ENCODE data around the gene TBC1D19. TPM values are rescaled to one million over a fixed set of nuclear protein-coding genes. Genes with fewer than 3 reads are reported as not detected.

TBC1D19 gene, protein sequence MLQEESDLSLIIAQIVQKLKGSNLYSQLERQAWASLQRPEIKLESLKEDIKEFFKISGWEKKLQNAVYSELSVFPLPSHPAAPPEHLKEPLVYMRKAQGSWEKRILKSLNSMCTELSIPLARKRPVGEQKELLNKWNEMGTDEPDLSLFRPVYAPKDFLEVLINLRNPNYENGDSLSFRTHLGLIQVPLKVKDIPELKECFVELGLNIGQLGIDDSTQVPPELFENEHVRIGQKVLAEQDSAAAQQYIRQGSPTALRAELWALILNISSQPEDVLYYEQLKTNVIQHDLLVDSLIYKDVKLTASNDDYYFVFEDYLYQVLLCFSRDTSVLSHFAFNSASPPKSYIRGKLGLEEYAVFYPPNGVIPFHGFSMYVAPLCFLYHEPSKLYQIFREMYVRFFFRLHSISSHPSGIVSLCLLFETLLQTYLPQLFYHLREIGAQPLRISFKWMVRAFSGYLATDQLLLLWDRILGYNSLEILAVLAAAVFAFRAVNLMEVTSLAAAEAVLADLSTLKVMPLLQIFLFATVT
- total RNA-seq (2022; extraction: Qiagen RNA extraction; ENCODE audit: low read depth): 2.1 to 5.4 TPM (median 4.1 TPM) in 5 replicates

DNA sequence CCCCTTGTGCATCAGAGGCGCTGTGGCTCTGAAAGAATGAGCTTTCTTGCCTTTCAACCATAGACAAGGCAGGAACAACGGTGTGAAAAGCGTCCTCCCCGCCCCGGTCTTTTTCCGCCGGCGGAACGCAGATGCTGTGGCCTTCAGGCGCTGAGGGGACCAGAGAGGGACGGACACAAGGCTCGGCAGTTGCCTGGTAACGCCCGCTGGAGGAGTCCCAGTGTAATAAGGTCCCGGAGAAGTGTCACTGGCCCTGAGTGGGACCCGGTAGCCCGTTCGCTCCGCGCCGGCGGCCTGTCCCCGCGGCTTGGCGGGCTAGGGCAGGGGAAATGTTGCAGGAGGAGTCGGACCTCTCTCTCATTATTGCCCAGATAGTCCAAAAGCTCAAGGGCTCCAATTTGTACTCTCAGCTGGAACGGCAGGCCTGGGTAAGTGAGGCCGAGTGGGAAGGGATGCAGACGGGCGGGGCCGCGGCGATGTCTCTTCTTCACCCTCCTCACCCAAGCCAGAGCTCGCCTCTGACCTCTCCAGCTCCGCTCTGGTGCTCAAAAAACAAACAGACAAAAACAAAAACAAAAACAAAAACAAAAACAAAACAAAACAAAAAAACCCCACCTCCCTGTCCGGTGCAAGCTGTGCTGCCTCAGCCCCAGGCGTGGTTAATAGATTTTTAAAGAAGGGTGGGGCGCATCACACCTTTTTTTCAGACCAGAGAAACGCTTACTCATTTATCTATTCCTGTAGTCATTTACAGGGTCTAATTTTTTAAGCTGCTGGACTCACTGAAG is at the start of gene TBC1D19:
Gene TBC1D19 (plus strand): TSS at position 220 of the 788 bp plus-strand sequence. CDS start 110 bp downstream, at position 330.

Other genes starting within 250 kb of the TBC1D19 start
- gene CCKAR, start 93.6 kb upstream of the TBC1D19 start, total RNA-seq (2022; extraction: Qiagen RNA extraction; ENCODE audit: low read depth): not detected in 5 replicates

All from A549 treated with ZK216348 at 1 μM for 4 hours (cell line).